Mucosa of rectum (tissue), 2 donors: ENCODE data around the gene STN1.

ENCODE experiments used
- H3K27ac ChIP-seq, 2 donors: one replicate each; pipeline ENCODE4 v1.7.0; 2013; ENCODE audit warnings: inconsistent platforms in 2 of 2, low read depth in 2 of 2, low read length in 2 of 2
- H3K27me3 ChIP-seq, 2 donors: one replicate each; pipeline ENCODE4 v1.7.0; 2013; ENCODE audit warnings: low read length in 2 of 2; ENCODE audit not compliant: control insufficient read depth in 2 of 2, insufficient read depth in 2 of 2
- H3K36me3 ChIP-seq, 2 donors: one replicate each; pipeline ENCODE4 v1.7.0; 2013; ENCODE audit warnings: low read length in 2 of 2; ENCODE audit not compliant: control insufficient read depth in 2 of 2, insufficient read depth in 2 of 2
- H3K4me1 ChIP-seq, 2 donors: one replicate each; pipeline ENCODE4 v1.7.0; 2013; ENCODE audit warnings: low read length in 2 of 2, mild to moderate bottlenecking in 1 of 2; ENCODE audit not compliant: control insufficient read depth in 2 of 2, insufficient read depth in 2 of 2
- H3K4me3 ChIP-seq, 2 donors: one replicate each; pipeline ENCODE4 v1.7.0; 2013; ENCODE audit warnings: low read length in 2 of 2
- H3K9ac ChIP-seq, 2 donors: one replicate each; pipeline ENCODE4 v1.7.0; 2013; ENCODE audit warnings: low read length in 2 of 2, low read depth in 1 of 2, mild to moderate bottlenecking in 1 of 2
- H3K9me3 ChIP-seq, 2 donors: one replicate each; pipeline ENCODE4 v1.7.0; 2013; ENCODE audit warnings: low read length in 2 of 2; ENCODE audit not compliant: control insufficient read depth in 2 of 2
- donor health status: healthy.
- donor health status: Normal muscosa, but diverticular disease.

Gene STN1

DNA sequence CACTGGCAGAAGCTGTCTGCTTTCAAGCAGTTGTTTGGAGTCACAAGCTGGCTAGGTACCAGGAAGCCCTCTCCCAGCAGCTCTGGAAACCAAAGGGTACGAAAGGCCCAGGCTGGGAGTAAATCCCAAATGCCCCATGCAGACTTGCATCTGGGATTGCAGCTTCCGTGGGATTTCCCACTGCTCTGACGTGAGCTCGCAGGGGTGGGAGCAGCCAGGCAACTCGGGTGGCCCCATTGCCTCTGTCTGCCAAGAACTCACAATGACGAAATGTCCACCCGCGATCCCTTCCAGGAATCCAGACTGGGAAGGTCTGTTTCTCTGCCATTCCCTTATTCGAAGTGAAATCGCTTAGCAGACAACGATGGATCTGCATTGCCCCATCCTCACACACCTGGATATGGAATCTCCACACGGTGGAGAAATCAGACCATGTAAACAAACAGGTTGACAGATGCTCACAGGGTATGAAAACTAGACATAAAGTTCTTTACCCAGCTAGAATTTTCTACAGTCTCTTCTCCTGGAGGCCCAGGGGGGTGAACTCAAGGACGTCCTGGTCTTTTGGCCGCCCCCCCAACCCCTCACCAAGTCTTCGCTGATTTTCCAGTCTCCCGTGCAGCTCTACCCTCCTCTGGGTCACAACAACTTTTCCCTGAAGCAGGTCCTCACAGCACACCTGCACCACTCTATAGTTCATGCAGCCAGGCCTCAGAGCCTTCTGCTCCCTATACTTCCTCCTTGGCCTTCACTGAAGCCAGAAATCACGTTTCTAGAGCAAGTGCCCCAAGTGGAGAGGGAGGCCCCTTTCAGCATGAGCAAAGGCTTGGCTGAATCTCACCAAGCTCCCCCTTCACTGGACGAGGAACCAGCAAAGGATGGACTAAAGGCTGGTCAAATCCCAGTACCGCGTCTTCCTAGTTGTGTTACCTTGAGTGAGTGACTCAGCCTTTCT, 82.6 kb downstream of the STN1 start:
- Histone ChIP-seq H3K36me3 (no peaks in the 10 kb centered on the region), H3K9me3 (no peaks in the 10 kb centered on the region), H3K4me3 (no peak overlapping the region), H3K27me3 (no peaks in the 10 kb centered on the region), H3K27ac (peak overlapping the region; percentile 80 to 85), H3K9ac (peak overlapping the region in 1 of 2 donors; percentile 63), H3K4me1 (peaks cover 53 to 82% of the 10 kb centered on the region in 2 donors)

DNA sequence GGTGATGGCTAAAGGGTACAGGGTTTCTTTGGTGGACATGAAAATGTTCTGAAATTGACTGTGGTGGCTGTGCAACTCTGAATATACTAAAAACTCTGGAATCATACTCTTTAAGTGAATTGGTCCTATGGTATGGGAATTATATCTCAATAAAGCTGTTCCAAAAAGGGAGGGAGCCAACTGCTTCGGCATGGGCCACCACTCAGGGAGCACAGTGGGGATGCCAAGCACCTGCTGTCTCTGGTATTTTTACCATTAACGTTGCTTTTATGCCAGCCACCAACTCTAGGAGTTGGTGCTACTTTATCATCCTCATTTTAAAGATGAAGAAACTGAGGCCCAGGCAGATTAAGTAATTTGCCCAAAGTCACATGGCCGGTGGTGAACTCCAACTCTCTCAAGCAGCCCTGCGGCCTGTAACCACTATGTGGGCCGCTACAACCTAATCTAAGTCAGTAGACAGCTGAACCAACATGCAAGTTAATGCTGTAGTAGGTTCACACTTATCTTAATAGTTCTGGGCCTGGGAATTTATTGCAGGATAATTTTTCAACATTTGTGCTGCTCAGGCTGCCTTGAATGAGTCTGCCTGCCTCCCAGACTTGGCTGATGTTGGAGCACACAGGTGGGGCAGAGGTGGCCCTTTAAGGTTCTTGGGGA, 83.4 kb downstream of the STN1 start:
- Histone ChIP-seq H3K27ac (peak overlapping the region; percentile 80 to 85), H3K27me3 (no peaks in the 10 kb centered on the region), H3K9ac (peak overlapping the region; percentile 63 to 68), H3K4me1 (peaks cover 45 to 81% of the 10 kb centered on the region in 2 donors), H3K9me3 (no peaks in the 10 kb centered on the region), H3K36me3 (peaks cover 0 to 3% of the 10 kb centered on the region in 2 donors), H3K4me3 (peak overlapping the region; percentile 34 to 39)

GRCh38 chr10:103833731-103834365, 84.1 kb downstream of the STN1 start:
- H3K36me3 ChIP-seq: peaks cover 0 to 4% of the 10 kb centered on the region in 2 donors
- H3K9ac ChIP-seq: peak overlapping the region; percentile 63 to 68
- no peaks in the 10 kb centered on the region for H3K27me3 ChIP-seq
- no peaks in the 10 kb centered on the region for H3K9me3 ChIP-seq
- peaks cover 45 to 80% of the 10 kb centered on the region in 2 donors for H3K4me1 ChIP-seq
- H3K4me3 ChIP-seq: peak overlapping the region; percentile 34 to 39
- peak overlapping the region; percentile 80 to 85 for H3K27ac ChIP-seq

DNA sequence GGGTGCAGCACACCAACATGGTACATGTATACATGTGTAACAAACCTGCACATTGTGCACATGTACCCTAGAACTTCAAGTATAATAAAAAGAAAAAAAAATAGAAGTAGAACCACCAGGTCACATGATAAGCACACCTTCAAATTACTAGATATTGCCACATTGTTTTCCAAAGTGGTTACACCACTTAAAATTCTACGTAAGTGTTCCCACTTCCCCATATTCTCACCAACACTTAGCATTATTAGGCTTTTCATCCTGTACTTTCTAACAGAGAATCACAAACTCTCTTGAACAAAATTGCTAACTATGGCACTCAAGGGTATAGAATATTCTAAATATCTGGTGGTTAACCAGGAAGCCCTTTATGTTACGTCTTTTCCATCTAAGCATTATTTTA, 85.2 kb downstream of the STN1 start:
- no peaks in the 10 kb centered on the region for H3K9me3 ChIP-seq
- no peak overlapping the region for H3K4me3 ChIP-seq
- H3K9ac ChIP-seq: no peak overlapping the region
- peaks cover 0 to 7% of the 10 kb centered on the region in 2 donors for H3K36me3 ChIP-seq
- H3K27ac ChIP-seq: peak overlapping the region; percentile 11 to 17
- peaks cover 37 to 80% of the 10 kb centered on the region in 2 donors for H3K4me1 ChIP-seq
- no peaks in the 10 kb centered on the region for H3K27me3 ChIP-seq
